Measurements from ENCODE around the gene BTBD10. TPM values are rescaled to one million over a fixed set of nuclear protein-coding genes. Genes with fewer than 3 reads are reported as not detected.
A peak's percentile ranks its signal among the peaks of the same experiment; 100 is the strongest.

BTBD10 gene
- total RNA-seq, 1 donor from 2014 or later = 26.4 TPM

DNA sequence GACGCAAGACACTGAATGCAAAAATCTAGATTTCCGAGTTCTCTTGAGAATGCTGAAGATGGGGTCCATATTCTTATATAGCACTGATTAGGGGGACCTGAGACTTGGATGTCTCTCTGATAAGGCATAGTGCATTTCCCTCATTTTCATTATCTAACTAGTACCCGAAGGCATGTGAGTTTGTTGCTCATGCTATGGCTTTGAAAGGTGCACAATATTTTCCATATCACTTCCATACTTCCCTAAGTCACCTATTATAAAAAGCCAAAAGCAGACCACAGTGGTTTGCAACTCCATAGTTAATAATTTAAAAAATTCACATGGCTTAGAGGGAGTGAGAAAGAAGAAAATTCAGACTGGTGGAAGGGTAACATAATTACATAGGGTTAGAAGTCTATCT lies 1.7 kb downstream of the BTBD10 start:
- no peak for DNase-seq
- Histone ChIP-seq H3K4me3 (no peak overlapping the region), H3K9me3 (replicated peaks) (no peaks in the 10 kb centered on the region), H3K36me3 (no peaks in the 10 kb centered on the region), H3K27me3 (ENCODE audit: low read depth) (no peaks in the 10 kb centered on the region), H3K4me1 (peaks cover 33% of the 10 kb centered on the region), H3K27ac (replicated peaks) (no peak overlapping the region)
- TF ChIP-seq, protein P1, sequence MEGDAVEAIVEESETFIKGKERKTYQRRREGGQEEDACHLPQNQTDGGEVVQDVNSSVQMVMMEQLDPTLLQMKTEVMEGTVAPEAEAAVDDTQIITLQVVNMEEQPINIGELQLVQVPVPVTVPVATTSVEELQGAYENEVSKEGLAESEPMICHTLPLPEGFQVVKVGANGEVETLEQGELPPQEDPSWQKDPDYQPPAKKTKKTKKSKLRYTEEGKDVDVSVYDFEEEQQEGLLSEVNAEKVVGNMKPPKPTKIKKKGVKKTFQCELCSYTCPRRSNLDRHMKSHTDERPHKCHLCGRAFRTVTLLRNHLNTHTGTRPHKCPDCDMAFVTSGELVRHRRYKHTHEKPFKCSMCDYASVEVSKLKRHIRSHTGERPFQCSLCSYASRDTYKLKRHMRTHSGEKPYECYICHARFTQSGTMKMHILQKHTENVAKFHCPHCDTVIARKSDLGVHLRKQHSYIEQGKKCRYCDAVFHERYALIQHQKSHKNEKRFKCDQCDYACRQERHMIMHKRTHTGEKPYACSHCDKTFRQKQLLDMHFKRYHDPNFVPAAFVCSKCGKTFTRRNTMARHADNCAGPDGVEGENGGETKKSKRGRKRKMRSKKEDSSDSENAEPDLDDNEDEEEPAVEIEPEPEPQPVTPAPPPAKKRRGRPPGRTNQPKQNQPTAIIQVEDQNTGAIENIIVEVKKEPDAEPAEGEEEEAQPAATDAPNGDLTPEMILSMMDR (IDR thresholded peaks at IDR 0.05; ENCODE audit: borderline replicate concordance) = no peak
- intact Hi-C loops (cut with micrococcal nuclease) = no loop called here

DNA sequence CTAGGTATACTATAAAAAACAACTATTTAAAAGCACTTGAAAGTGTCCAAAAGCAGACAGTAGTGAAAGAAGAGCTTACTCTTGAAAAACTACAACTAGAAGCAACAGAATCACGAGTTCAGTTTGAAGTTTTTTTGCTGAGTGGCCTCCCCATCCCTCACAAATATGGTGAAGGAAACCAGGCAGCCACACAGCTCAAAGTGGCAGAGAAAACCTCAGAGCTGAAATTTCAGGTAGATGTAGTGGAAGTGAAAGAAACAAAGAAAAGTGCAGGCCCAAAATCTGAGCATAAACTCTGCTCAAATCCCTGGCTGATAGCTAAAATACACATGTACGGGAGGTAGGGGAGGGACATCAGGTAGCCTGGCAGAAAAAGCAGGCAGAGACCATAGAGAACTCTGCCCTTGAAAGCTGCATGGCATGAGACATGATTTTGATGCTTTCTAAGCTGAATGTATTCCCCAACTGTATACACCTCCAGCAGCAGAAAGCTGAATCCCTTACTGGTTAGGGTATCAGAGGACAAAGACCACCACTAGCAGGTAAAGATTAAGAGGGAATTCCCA lies 12.1 kb downstream of the BTBD10 start:
- Histone ChIP-seq H3K27ac (replicated peaks) (no peak overlapping the region), H3K36me3 (no peaks in the 10 kb centered on the region)
- intact Hi-C loops (cut with micrococcal nuclease) = no loop called here

DNA sequence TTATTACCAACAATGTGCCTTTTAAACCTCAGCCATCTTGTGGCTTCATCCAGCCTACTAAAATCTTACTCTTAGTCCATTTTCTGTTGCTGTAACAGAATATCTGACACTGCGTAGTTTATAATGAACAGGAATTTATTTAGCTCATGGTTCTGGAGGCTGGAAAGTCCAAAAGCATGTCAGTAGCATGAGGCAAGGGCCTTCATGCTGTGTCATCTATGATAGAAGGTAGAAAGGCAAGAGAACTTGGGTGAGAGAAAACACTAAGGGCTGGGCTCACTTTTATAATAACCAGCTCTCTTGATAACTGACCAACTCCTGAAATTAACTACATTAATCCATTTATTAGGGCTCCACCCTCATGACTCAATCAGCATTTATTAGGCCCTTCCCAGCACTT lies 13.5 kb downstream of the BTBD10 start:
- Histone ChIP-seq H3K36me3 (no peaks in the 10 kb centered on the region), H3K27me3 (ENCODE audit: low read depth) (no peaks in the 10 kb centered on the region), H3K27ac (replicated peaks) (peak overlapping the region; percentile 42), H3K4me3 (no peak overlapping the region), H3K9me3 (replicated peaks) (peaks cover 22% of the 10 kb centered on the region), H3K4me1 (peaks cover 30% of the 10 kb centered on the region)
- TF ChIP-seq, protein P1 (IDR thresholded peaks at IDR 0.05; ENCODE audit: borderline replicate concordance) = no peak
- DNase-seq = no peak
- intact Hi-C loops (cut with micrococcal nuclease) = no loop called here

More for the DNA sequence above, 12.1 kb downstream of the BTBD10 start:
- TF ChIP-seq, protein P1 (IDR thresholded peaks at IDR 0.05; ENCODE audit: borderline replicate concordance) = no peak
- H3K27me3 ChIP-seq (ENCODE audit: low read depth) = no peaks in the 10 kb centered on the region
- no peak overlapping the region for H3K4me3 ChIP-seq
- peaks cover 22% of the 10 kb centered on the region for H3K9me3 ChIP-seq (replicated peaks)
- H3K4me1 ChIP-seq = peaks cover 30% of the 10 kb centered on the region
- no peak for DNase-seq

DNA sequence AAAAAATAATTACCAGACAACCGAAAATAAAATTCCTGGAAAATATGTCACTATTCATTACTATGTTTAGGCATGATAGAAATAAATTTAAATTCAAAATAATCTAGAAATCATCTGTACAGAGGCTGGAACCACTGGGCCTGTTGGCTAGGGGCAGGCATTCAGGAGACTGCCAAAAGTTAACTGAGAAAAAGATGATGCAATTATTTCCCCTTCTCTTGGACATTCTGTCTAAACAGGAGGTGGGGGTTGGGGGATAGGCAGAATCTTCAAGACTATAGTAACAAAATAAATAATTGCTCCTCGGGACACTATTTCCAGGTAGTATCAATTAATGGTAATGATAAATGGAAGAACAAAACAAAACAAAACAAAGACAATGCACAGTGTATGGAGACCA lies 14.1 kb downstream of the BTBD10 start:
- Histone ChIP-seq H3K4me1 (peaks cover 30% of the 10 kb centered on the region), H3K4me3 (no peak overlapping the region), H3K27me3 (ENCODE audit: low read depth) (no peaks in the 10 kb centered on the region), H3K36me3 (no peaks in the 10 kb centered on the region), H3K27ac (replicated peaks) (peak overlapping the region; percentile 42), H3K9me3 (replicated peaks) (peaks cover 22% of the 10 kb centered on the region)
- intact Hi-C loops (cut with micrococcal nuclease) = no loop called here
- DNase-seq = peak; percentile 26
- TF ChIP-seq, protein P1 (IDR thresholded peaks at IDR 0.05; ENCODE audit: borderline replicate concordance) = no peak

DNA sequence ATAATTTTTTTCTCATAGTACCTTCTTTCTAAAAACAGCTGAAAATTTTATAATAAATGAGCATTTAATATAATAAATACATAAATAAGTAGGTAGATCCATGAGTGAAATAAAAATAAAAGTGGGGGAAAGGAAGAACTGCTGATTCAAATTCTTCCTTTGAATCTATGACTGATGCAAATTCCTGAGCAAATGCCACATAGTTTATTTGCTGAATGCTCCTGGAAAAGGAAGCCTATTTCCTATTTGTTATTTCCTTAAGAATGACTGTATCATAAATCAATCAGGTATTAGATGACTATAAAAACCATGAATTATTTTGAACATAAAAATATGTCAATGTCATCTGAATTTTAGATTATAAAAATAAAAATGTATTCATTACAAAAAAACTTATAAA lies 16.6 kb downstream of the BTBD10 start:
- H3K4me1 ChIP-seq = peaks cover 30% of the 10 kb centered on the region
- no peak for DNase-seq
- TF ChIP-seq, protein P1 (IDR thresholded peaks at IDR 0.05; ENCODE audit: borderline replicate concordance) = no peak
- H3K4me3 ChIP-seq = no peak overlapping the region
- H3K27me3 ChIP-seq (ENCODE audit: low read depth) = no peaks in the 10 kb centered on the region
- H3K36me3 ChIP-seq = no peaks in the 10 kb centered on the region
- peaks cover 18% of the 10 kb centered on the region for H3K9me3 ChIP-seq (replicated peaks)
- H3K27ac ChIP-seq (replicated peaks) = no peak overlapping the region
- intact Hi-C loops (cut with micrococcal nuclease) = no loop called here
